ENCODE results near the gene ERFL.
A peak's percentile ranks its signal among the peaks of the same experiment; 100 is the strongest.

Gene ERFL

DNA sequence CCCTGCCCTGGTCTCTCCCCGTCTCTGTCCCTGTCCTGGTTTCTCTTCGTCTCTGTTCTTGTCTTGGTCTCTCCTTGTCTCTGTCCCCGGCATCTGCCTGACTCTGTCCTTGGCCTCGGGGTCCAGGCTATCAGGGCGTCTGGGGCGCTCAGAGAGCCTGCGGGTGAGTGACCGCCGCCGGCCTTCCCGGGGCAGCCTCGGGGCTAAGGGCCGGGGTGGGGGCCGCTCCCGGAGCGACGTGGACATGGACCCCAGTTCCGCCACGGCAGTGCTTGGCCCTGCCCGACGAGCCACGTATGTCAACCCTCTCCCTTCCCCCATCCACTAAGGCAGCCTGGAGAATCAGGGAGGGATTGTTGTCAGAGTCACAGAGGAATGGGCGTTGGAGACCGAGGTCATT is 30.4 kb downstream of the ERFL start:
- DNase-seq (ENCODE audit: low spot score): no peak

DNA sequence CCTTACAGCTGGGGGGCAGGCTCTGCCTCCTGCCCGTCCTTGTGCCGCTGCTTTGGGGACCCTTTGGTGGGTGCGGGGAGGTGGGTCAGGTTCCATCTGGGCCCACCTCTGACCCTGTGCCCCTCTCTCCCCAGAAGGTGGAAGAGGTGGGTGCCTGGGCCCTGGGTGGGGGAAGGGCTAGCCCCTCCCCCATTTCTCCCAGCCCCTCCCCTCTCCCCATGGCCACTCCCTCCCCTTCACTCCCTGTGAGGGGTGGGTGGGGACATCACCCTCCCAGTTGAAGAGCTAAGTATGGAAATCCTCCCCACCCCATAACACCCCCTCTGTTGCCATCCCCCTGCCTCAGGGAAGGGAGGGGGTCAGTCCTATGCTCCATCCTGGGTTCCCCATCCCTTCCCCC is 31.1 kb downstream of the ERFL start:
- no peak for DNase-seq (ENCODE audit: low spot score)

GRCh38 chr19:41896581-41896942 is 31.7 kb downstream of the ERFL start:
- no peak for DNase-seq (ENCODE audit: low spot score)

- DNase-seq (ENCODE audit: low spot score): no peak
Measured at GRCh38 chr19:41895745-41896580, 32.3 kb downstream of the ERFL start.

DNA sequence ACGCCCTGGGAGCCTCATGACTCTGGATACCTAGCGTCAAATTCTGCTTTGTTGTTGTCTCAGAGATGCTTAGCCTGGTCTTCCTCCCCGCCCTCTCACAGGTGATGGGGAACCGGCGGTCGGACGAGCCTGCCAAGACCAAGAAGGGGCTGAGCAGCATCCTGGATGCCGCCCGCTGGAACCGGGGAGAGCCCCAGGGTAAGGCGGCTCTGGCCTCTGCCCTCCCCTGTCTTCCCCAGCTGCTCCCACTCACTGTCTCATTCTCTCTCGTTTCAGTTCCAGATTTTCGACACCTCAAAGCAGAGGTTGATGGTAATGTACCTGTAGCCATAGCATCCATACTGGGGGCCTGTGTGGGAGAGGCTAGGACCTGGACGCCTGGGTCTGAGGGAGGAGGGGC is 33.9 kb downstream of the ERFL start:
- no peak for DNase-seq (ENCODE audit: low spot score)

- no peak for DNase-seq (ENCODE audit: low spot score)
Measured at GRCh38 chr19:41893899-41894298, 34.4 kb downstream of the ERFL start.

DNA sequence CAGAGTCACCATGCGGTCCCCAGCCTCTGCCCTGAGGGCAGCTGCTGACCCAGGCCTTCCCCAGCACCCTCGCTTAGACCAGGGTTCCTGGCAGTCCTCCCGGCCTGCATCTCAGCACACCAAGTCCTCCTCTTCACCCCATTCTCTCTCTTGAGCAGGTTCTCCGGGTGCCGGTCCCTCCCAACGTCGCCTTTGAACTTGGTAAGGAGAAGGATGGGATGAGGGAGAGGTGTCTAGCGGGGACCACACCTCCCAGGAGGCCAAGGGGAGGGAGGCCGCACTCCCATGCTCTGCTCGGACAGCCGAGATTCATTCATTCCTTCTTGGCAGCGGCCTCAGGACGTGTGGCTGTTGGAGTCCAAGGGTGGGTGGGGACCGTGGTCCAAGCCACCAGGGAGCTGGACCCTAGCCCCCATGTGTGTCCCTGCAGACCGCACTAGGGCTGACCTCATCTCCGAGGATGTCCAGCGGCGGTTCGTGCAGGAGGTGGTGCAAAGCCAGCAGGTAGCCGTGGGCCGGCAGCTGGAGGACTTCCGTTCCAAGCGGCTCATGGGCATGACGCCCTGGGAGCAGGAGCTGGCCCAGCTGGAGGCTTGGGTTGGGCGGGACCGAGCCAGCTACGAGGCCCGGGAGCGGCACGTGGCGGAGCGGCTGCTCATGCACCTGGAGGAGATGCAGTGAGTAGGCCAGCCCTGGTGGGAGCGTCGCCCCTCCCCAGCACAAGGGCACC is 35.9 kb downstream of the ERFL start:
- DNase-seq (ENCODE audit: low spot score): no peak

DNA sequence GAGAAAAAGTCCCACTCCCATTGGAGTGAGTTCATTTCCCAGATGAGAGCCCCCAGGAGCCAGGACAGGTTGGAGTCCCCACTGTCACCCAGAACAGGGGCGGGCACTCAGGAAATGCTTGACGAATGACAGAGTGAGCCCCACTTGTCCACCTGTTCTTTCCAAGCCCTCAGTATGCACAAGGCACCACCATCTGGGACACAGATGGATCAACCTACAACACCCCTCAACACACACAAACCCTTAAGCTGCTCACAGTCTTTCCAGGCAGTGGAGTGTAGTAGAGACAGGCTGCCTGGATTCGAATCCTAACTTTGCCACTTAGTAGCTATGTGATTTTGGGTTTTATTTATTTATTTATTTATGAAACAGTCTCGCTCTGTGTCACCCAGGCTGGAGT is 37.3 kb downstream of the ERFL start:
- no peak for DNase-seq (ENCODE audit: low spot score)

GRCh38 chr19:41889896-41890295 is 38.4 kb downstream of the ERFL start:
- no peak for DNase-seq (ENCODE audit: low spot score)

DNA sequence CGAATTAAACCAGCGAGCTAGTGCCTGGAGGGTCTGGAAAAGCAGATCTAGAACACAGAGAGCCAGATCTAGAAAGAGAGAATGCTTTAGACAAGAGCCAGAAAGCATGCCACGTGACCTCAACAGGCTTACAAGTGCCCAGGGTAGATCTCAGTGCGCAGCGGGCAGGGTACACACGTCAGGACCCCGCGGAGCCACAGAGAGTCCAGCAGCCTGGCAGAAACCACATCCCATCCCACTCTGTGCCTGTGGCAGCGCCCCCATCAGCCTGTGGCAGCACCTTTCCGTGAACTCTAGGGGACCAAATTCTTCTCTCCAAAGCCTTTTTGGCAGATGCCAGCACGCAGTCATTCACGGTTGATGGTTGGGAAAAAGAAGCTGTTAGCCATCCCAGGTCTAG is 39.3 kb downstream of the ERFL start:
- no peak for DNase-seq (ENCODE audit: low spot score)

DNA sequence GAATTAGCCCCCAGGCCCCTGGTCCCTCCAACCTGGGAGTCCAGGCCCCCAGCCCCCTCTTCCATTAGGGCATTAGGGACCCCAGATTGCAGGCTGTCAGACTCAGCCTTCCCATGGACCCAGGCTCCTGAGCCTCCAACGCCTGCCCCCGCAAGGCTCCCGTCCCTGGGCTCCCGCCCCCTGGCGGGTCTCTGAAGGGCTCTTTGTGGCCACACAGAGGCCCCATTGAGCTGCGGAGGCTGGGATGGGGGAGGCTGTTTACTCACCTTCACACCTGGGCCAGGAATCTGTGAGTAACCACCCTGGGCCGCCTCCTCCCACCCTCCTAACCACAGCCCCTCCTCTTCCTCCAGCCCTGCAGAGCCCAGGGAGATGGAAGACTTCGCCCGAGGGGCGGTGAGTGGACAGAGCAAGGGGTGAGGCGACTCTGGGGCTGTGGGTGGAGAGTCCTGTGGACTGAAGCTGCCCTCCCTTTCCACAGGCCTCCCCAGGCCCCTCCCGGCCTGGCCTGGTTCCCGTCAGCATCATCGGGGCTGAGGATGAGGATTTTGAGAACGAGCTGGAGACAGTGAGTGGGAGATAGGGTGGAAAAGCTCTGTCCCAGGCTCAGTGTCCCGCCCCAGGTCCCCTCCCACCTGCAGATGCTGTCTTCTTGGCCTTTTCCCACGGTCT is 40.4 kb downstream of the ERFL start:
- no peak for DNase-seq (ENCODE audit: low spot score)

GRCh38 chr19:41886761-41887710 is 41.2 kb downstream of the ERFL start:
- DNase-seq (ENCODE audit: low spot score): no peak

- DNase-seq (ENCODE audit: low spot score): peak; percentile 98
Measured at GRCh38 chr19:41883821-41884733, 44.2 kb downstream of the ERFL start.

- DNase-seq (ENCODE audit: low spot score): no peak
Measured at GRCh38 chr19:41883463-41883820, 44.8 kb downstream of the ERFL start.

- peak; percentile 63 for DNase-seq (ENCODE audit: low spot score)
Measured at GRCh38 chr19:41882568-41883462, 45.4 kb downstream of the ERFL start, which contains the start of gene ARHGEF1. Gene ARHGEF1 (plus strand): TSS chr19:41883184. CDS start chr19:41888083, 4,899 bp downstream.

DNA sequence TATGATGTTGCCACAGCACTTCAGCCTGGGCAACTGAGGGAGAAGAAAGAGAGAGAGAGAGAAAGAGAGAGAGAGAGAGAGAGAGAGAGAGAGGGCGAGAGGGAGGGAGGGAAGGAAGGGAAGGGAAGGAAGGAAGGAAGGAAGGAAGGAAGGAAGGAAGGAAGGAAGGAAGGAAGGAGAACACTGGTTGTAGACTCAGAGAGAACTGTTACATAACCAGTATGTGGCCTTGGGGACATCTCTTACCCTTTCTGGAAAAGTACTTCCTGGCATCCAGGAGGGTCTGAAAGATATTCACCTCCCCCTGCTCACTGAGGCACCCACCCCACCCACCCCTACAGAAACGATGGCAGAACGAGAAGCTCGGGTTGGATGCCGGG is 47.9 kb downstream of the ERFL start:
- no peak for DNase-seq (ENCODE audit: low spot score)

DNA sequence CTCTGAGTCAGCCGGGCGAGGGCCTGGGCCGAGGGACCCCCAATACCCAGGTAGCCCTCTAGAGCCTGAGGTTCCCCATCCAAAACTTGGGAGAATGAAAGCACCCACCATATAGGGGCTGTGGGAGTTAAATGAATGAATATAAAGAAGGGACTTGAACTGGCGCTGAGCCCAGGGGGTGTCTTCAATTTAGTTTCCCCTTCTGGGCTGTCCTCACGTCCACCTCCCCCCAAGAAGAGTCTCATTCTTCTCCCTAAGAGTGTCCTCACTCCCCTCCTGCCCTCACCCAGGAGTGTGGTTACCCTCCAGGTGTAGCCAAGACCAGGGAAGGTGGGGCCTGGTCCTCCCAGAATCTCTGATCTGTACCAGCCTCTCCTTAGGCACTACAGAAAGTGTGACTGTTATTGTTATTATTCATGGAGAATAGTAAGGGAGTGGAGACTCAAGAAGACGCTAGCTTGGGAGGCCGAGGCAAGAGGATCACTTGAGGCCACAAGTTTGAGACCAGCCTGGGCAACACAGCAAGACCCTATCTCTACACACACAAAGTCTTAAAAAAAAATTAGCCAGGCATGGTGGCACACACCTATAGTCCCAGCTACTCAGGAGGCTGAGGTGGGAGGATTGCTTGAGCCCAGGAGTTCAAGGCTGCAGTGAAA is 48.5 kb downstream of the ERFL start:
- no peak for DNase-seq (ENCODE audit: low spot score)

DNA sequence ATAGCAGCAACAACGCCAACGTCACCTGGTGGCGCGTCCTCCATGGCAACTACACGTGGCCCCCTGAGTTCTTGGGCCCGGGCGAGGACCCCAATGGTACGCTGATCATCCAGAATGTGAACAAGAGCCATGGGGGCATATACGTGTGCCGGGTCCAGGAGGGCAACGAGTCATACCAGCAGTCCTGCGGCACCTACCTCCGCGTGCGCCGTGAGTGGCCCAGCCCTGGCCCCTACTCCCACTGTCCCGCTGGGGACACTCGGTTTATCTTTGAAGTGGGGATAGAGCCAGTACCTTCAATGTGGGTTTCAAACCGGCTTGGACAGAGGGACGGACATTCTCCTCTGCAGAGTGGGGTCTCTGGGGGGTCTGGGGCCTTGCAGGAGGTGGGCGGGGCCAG is 49.2 kb downstream of the ERFL start:
- DNase-seq (ENCODE audit: low spot score): no peak
